Measurements from ENCODE around the gene EPG5.
"Not testable (repeated sequence)": the region's sequence is repeated elsewhere in the genome, so short reads cannot be mapped to it uniquely, and the experiment has no call there.

GRCh38 chr18:45818765-45819164 is 148.4 kb downstream of the EPG5 start:
- TF ChIP-seq CTCF (IDR thresholded peaks at IDR 0.05 in 4 of 5, conservative IDR thresholded peaks at IDR 0.05 in 1 of 5); POLR2A (IDR thresholded peaks at IDR 0.05): not testable (repeated sequence)
